HG03025 (cell line): ENCODE data around the gene TTC23.
A peak's percentile ranks its signal among the peaks of the same experiment; 100 is the strongest.
"Not testable (repeated sequence)": the region's sequence is repeated elsewhere in the genome, so short reads cannot be mapped to it uniquely, and the experiment has no call there.

ENCODE experiments used
- ATAC-seq: cut with Tn5 transposase; IDR thresholded peaks from one replicate; pipeline ENCODE4 v1.9.1; 2021; ENCODE audit warnings: mild to moderate bottlenecking, moderate library complexity; ENCODE audit not compliant: unreplicated experiment, low FRiP score

TTC23 gene

DNA sequence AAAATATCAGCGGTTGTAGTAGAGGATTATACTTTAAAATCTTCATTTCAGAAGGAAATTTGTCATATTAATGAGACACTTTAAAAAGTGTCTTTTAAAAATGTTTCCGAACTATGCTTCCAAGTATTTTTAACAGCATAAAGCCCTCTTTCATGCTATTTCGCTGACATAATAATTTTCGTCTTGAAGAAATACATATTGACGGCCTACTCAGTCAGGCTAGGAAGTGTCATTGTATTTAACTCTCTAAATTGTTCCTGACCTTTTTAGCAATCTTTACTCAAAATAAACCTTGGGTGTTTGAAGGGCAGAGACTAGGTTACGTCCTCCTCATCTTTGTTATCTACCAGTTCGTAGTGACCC lies 1.1 kb upstream of the TTC23 start:
- no peak for ATAC-seq

DNA sequence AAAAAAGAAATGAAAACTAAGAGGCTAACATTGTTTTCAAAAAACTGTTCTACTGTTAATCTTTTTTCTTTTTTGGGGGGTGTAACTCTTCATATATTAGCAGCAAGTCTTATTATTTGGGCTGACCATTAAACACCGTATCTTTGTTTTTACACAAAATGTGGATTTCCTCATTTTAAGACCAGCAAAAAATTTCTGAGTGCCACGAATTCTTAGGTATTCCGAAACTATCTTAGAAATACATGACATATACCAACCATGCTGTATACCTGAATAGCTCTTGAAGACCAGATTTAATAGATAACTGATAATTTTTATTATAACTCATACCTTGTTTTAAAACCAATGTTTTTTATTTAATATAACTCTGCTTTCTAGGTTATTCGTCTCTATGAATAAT lies 620 bp upstream of the TTC23 start:
- ATAC-seq: no peak

DNA sequence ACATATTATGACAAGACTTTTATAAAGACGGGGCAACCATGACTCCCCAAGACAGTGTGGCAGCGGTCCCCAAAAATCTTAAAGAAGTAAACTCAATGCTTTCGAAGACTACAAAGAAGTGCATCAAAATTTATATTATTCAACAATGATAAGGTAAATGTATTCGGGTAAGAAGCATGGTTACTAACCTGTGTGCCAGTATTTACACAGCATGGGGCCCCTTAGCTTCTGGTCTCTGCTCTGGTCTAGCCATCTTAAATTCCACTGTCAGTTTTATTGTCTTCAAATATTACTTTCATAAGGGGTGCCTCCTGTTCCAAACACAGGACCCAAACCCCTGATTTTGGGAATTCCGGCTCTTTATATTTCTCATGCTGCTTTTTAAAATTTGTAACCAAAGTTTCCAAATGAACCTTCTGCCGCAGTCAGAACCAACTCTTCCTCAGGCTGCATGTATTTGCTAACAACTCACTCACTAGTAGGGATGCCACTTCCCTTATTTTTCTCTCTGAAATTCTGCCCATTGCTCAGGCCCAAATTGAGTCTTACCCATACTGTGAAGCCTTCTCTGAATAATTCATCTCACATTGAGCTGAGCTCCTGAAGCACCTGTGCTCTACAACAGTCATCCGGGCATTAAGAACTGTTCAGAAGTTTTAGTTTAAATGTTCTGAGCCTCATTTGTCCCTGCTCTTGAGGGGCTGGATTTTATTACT lies 1.2 kb downstream of the TTC23 start:
- ATAC-seq: no peak

DNA sequence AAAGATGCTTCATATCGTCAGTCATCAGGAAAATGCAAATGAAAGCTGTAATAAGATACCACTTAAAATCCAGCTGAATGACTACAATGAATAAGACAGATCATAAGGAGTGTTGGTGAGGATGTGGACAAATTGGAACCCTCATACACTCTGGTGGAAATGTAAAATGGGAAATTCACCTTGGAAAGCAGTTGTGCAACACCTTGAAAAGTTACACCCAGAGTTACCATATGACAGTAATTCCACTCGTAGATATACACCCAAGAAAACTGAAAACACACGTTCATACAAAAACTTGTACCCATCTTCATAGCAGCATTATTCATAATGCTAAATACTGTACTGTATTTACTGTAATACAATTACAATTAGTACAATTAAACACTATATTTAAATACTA lies 2.3 kb downstream of the TTC23 start:
- no peak for ATAC-seq

DNA sequence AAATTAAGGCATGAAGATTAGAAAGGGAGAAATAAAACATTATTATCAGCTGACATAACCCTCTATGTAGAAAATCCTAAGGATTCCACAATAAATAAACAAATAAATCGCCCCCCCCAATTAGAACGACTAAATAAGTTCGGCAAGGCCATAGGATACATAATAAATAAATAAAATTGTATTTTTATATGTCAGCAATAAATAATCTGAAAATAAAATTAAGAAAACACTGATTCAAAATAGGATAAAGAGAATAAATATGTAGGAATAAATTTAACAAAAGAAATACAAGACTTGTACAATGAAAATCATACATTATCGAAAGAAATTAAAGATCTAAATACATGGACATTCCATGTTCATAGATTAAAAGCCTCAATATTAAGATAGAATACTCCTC lies 5.1 kb downstream of the TTC23 start:
- ATAC-seq: no peak

DNA sequence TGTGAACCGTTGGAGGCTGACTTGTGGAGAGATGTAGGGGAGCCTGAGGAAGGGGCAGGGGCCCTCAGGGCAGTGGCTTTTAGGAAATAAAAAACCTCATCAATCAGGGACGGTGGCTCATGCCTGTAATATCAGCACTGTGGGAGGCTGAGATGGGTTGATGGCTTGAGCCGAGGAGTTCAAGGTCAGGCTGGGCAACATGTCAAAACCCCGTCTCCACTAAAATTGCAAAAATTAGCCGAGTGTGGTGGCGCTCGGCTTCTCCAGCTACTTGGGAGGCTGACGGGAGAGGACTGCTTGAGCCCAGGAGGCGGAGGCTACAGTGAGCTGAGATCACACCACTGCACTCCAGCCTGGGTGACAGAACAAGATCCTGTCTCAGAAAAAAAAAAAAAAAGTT lies 7.6 kb downstream of the TTC23 start:
- no peak for ATAC-seq

DNA sequence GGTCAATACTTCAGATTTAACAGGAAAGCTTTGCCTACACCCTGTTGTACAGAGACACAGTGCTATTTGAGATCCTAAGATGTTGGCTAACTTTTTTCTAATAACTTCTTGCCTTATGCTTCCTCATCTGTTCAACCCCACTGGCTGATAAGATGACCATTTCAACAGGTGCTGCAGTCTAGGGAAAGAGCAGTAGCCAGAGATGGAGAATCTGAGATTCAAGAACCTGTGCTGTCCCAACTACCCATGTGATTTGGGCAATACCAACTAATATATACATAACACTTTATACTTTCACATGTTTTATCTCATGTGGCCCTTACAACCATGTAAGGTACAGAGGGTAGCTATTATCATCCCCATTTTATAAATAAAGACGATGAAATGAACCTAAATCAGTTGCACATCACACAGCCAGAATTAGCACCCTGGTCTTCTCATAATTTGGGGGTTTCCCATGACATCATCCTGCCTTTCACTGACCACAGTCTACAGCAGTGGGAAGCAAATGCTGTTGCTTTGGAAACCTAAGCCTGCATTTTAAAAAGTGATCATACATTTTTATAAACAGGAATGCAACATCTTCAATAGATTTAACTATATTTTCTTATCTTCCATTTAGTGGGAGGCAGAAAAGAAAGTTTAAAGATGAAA lies 9.7 kb downstream of the TTC23 start:
- peak; percentile 77 for ATAC-seq

DNA sequence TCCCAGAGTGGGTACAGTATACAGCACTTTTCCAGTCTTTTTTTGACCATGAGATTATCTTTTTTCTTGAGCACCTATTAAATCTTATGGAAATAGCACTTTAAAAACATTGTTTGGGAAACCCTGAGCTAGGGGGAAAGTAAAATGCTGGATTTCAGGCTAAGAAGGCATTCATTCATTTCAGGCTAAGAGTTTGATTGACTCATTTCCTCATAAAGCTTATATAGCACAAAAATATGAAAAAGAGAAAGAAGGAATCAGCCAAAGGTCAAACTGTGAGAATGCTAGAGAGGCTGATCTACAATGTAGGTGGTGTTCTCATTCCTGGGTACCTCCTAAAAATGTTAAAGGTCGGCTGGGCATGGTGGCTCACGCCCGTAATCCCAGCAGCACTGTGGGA lies 10.5 kb downstream of the TTC23 start:
- no peak for ATAC-seq

DNA sequence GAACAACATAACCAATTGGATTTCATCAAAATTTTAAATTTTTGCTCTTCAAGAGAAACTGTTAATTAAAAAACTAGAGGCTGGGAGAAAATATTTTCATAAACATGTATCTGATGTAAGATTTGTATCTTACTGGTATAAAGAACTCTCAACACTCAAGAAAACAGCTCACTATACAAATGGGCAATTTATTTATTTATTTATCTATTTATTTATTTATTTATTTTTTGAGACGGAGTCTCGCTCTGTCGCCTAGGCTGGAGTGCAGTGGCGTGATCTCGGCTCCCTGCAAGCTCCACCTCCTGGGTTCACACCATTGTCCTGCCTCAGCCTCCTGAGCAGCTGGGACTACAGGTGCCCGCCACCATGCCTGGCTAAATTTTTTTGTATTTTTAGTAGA lies 15.2 kb downstream of the TTC23 start:
- not testable (repeated sequence) for ATAC-seq

DNA sequence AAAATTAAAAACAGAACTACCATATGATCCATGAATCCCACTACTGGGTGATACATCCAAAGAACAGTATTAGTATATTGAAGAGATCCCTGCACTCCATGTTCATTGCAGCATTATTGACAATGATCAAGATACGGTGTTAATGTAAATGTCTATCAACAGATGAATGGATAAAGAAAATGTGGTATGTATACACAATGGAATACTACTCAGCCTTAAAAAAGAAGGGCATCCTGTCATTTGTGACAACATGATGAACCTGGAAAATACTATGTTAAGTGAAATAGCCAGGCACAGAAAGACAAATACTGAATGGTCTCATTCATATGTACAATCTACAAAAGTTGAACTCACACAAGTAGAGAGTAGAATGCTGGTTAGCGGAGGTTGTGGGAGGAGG lies 16.6 kb downstream of the TTC23 start:
- no peak for ATAC-seq

DNA sequence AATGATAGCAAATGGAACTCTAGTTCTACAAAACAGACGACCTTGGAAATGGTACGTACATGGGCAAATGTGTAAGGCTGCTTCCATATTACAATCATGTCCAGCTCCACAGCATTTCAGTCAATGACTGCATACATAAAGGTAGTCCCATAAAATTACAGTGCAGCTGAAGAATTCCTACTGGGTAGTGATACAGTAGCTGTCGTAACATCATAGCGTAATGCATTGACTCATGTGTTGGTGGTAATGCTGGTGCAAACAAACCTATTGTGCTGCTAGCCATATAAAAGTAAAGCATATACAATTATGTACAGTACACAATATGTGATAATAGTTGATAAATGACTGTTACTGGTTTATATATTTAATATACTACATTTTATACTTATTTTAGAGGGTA lies 18.5 kb downstream of the TTC23 start:
- no peak for ATAC-seq

DNA sequence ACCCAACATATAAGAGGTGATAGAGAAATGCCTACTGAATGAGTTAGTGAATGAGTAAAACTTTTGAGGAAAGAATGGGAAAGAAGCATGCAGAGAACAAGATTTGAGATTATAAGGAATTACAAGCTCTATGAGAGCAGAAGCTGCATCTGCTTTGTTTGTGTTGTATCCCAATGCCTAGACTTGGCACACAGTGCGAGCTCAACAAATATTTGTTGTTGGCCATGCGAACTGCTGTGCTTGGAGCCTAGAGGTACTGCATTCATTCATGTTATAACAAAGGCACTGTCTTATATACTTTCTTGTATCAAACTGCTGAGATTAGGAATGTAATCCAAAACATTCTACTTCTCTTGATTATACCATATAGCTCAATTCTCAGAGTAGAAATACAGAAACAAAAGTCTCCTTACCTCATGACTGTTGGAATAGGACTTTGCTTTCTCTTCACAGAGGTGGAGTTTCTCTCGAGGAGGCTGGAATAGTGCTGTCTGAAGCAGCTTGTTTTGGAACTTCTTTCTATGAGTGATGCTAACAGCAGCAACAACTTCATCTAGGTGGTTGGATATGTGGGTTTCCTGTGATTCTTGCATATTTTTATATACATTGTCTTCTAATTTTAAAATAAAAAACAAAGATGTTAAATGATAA lies 21.1 kb downstream of the TTC23 start:
- no peak for ATAC-seq

DNA sequence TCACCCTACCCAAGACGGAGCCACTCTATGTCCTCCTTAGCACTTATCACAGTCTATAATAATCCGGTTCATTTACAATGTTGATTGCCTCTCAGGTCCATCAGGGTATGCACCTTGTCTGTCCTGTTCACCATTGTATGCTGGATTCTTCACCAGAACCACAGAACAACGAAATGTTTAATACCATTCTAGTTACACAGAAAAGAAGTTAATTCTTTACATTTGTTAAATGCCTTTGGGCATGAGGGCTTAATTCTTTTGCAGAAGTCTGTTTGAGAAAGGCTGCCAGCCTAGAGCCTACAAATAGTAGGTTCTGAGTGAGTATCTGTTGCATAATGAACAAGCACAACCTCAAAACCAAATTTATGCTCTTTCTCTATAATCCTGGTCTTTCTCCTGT lies 22.6 kb downstream of the TTC23 start:
- ATAC-seq: no peak

DNA sequence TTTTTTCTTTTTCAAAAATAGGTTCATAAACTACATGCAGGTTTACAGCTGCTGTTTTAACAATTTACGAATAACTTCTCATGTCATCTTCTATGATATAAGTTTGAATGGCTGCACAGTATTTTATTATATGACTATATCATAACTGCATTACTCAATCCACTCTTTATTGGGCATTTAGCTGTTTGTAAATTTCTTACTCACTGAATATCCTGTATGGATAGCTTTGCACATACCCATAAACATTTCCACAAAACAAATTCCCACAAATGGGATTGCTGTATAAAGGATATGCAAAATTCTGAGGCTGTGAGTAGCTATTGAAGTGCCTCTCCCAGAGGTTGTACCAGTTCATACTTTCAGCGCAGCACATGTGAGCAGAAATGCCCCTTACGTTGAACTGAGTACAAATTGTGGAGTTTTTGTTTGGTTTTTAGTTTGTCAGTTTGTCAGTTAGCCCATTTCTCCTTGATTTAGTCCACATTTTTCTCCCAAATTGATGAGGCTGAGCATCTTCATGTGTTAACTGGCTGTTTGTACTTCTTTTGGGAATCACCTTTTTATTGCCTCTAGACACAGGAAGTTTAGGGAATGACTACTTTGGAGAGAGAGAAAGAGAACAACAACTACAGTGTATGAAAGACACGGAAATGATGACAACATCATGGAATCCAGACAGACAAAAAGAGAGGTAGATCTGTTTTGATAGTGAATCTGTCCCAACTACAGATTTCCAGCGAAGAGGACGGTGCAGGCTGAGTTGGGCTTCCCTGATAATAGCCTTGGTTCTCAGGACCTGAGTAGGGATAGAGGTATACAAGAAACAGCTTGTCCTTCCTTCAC lies 24.8 kb downstream of the TTC23 start:
- no peak for ATAC-seq

DNA sequence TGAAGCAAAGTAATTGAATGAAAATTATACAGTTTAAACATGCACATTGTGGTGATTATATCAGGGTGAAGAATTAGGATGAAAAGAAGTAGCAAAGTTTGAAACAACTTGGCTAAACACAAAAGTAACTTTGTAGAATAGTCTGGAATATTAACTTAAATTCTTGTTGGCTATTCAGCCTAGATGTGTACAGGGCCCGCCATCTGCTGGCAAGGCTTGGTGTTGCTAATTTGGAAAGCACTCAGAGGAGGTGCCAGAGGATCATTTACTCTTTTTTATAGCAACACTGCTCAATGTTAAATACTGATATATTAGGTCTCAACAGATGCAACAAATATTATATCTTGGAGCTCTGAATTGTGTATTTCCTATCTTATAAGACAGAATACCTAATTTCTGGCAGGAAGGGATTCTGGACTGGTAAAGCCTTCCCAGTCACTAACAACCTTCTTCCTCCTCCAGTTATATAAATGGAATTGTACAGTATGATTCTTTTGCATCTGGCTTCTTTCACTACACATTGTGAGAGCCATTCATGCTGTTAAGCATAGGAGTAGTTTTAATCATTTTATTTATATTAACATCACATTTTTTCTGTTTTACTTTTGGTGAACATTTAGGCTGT lies 36.1 kb downstream of the TTC23 start:
- no peak for ATAC-seq

DNA sequence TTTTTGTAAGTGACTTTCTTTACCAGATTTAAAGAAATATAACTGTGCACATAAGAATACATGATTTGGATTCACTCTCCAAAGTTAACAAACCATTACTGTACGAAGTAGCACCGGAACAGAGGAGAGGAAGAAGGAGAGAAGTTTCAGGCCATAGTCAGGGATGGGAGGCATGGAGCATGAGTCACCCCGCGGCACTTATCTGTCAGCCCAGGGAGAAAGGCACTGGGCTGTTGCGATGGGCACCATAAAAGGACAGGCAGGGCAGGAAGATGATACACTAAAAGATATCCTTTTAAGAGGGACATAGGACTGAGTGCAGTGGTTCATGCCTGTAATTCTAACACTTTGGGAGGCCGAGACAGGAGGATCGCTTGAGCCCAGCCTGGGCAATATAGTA lies 37.0 kb downstream of the TTC23 start:
- no peak for ATAC-seq

DNA sequence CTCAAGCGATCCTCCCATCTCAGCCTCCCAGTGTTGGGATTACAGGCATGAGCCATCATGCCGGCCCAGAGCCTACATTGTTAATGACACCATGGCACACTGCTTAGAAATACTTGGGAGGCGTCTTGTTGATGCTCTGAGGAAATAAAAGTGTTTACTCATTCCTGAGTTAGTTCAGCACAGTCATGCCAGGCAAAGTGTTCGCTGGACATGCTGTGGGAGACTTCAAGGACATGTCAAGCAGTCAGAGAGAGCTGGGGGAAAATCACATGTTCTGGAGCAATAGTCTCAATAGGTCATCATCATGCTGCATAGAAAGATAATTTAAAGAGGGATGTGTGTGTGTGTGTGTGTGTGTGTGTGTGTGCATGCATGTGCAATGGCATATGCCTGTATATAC lies 37.5 kb downstream of the TTC23 start:
- ATAC-seq: no peak

DNA sequence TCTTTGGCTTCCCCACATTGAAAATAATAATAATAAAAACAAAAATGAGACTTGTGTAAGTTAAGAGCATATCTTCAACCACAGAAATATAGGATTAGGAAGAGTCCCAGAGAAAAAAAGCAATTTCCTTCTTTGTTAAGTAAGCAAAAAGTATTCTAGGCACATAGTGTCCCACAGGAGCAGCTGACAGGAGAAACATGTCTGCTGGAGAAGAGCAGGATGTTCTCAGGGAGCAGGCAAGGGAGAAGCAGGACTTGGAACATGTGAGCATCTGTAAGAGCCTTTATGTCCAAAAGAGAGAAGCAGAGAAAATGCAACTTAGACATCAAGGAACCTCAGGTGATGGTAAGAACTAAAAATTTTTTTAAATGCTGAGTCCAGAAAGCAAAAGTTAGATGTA lies 39.0 kb downstream of the TTC23 start:
- no peak for ATAC-seq

DNA sequence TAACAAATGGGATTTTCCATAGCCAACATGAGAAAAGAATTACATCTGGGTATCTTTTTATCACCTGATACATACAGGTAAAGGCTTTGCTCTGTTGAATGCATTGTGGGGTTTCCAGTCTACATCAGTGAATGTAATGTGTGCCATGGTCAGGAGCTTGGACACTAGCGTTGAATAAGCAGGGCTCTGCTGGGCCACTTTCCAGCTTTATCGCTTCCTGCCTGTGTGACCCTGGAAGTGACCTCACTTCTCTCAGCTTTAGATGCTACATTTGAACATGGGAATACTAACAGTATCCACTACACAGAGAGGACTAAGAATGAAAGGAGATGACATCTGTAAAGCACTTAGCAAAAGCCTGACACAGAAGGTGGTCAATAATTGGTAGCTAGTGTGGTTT lies 40.1 kb downstream of the TTC23 start:
- no peak for ATAC-seq

DNA sequence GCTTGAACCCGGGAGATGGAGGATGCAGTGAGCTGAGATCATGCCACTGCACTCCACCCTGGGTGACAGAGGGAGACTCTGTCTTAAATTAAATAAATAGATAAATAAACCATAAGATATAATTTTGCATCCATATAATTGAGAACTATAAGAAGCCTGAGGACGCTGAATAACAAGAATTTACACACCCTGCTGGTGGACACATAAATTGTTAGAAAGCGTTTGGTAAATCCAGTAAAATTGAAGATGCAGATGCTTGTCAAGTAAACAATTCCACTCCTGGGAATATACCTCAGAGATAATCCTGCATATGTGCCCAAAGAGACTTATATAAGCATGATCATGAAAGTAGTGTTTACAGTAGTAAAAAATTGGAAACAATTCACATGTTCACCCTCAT lies 41.7 kb downstream of the TTC23 start:
- no peak for ATAC-seq

DNA sequence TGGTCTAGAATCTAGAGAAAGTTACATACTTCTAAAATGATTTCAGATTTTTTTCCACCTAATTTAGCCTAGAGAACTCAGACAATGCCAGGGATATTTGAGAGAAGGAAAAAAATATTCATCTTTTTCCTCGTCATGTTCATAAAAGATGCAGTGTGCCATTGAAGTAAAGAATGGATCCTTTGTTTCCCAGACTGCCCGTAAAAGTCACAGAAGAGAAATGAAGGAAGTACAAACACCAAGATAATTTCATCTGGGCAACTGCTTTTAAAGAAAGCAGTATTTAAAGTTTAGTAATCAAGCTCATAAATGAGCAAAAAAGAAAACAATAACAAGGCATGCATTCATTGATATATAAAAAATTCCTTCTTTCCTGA lies 47.2 kb downstream of the TTC23 start:
- no peak for ATAC-seq
